GM19463 (cell line): ENCODE measurements around the gene CCDC15.
"Not testable (repeated sequence)": the region's sequence is repeated elsewhere in the genome, so short reads cannot be mapped to it uniquely, and the experiment has no call there.

ENCODE experiments used
- ATAC-seq: cut with Tn5 transposase; IDR thresholded peaks from one replicate; pipeline ENCODE4 v1.9.1; 2021; ENCODE audit warnings: mild to moderate bottlenecking, moderate library complexity; ENCODE audit not compliant: unreplicated experiment

The CCDC15 gene

DNA sequence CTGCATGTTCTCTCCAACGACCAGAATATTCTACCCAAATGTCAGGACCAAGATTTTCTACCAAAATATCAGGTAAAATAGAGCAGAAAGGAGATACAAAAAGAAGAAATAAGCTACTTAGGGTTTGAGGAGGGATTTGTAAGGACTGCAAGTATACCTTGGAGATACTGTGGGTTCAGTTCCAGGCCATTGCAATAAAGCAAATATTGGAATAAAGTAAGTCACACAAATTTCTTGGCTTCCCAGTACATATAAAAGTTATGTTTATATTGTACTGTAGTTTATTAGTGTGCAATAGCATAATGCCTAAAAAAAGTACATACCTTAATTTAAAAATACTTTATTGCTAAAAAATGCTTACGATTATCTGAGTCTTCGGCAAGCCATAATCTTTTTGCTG, 34.1 kb downstream of the CCDC15 start:
- ATAC-seq = no peak

DNA sequence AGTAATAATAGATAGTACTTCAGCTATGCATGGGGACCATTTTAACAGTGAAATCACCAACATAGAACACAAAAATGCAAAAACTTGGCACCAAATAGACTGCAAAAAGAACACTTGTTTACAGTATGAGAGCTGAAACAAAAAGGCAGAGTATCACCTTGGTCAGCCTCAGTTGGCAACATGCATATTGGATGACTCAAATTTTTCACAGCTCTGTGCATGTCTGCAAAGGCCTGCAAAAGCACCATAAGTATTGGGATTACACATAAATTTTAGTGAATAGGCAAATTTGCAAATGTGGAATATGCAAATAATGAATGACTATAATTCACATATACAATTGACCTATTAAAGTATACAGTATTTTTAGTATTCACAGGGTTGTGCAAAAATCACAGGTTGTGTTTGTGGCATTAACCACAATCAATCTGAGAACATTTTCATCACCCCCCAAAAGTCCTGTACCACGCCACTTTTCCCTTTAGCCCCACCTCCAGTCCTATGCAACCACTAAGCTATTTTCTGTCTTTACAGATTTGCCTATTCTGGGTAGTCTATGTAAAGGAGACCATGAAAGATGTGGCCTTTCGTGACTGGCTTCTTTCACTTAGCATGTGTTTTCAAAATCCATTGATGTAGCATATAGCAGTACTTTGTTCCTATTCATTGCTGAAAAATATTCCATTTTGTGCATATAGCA, 47.2 kb downstream of the CCDC15 start:
- ATAC-seq = no peak

DNA sequence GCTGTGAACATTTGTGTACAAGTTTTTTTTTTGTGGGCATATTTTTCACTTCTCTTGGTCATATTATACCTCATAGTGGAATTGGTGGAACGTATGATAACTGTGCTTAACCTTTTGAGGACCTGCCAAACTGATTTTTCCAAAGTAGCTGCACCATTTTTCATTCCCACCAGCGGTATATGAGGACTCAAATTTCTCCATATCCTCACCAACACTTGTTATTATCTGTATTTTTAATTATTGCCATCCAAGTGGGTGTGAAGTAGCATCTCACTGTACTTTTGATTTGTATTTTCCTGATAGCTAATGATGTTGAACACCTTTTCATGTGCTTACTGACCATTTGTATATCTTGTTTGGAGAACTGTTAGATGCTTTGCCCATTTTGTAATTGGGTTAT, 47.8 kb downstream of the CCDC15 start:
- ATAC-seq = no peak

DNA sequence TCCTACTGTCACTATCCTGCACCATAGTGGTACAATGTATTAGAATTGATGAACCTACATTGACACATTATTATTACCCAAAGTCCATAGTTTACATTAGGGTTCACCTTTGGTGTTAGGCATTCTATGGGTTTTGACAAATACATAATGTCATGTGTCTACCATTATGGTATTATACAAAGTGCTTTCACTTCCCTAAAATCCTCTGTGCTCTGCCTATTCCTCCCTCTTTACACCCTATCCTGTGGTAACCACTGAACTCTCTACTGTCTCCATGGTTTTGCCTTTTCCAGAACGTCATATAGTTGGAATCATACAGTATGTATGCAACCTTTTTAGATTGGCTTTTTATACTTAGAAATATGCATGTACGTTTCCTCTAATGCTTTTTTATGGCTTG, 51.5 kb downstream of the CCDC15 start:
- ATAC-seq = no peak

DNA sequence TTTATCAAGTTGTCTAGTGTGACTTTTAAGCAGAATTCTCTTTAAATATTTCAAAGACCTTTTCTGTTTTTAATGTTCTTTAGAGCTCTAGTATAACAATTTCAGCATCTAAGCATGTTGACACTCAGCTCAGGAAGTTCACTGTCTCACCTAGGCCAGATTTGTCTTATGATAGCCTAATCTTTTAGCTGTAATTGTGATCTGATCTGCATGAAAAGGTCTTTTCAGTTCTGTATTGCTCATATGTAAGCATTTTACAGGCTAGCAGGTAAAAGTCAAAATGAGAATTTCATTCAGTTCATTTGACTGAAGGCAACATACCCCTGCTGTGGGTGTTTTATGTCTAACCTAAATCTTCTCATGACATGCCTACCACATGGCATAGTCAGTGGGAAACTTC, 62.4 kb downstream of the CCDC15 start:
- ATAC-seq = no peak

DNA sequence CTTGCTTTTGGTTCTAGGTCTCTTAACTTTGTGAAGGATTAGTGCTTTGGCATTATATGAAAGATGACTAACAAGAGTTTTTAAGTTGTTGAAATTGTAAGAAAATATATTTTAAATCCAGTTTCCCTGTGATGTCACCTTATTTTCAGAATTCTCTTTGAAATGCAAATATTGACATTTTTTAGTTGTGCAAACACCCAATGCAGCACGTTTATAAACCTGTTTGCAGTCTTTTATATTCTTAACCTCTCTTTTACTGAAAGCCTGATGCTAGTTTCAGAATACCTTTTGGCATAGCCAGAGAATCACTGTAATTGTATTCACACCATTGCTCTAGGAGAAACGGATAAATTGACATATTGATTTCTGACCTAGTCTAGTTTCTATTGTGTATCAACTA, 66.3 kb downstream of the CCDC15 start:
- no peak for ATAC-seq

DNA sequence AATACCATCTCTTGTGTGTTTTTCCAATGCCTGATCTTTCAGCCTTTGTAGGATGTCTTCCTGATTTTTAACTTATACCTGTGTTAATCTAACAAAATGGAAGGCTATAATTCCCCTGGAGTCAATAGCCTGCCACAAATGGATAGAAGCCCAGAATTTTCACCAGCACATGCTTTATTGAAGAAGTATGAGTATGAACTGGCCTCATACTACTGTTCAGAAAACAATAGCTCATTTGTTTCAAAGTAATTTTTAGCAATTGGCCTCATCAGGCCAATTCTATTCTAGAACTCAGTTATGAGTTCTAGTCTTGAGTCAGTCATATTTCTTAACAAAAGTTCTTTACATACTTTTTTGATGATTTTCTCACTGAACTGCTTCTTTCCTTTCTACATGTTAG, 68.5 kb downstream of the CCDC15 start:
- ATAC-seq = no peak

DNA sequence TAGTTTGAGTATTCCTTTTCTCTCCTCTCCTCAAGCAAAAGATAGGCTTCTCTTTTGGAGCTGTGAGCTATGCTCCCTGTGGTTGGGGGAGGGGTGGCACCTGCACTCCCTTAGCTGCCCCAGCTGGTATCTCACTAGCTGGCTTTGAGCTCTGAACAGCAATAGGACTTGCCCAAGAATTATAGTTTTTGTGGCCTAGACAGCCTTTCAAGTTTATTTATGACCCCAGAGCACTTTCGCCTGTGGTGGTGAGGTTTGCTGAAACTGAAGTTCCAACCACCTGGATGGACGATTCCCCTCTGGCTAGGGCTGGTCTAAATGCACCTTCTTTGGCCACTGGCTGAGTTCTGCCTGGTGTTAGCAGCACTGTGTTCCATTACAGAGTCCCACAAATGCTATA, 72.0 kb downstream of the CCDC15 start:
- ATAC-seq = no peak

DNA sequence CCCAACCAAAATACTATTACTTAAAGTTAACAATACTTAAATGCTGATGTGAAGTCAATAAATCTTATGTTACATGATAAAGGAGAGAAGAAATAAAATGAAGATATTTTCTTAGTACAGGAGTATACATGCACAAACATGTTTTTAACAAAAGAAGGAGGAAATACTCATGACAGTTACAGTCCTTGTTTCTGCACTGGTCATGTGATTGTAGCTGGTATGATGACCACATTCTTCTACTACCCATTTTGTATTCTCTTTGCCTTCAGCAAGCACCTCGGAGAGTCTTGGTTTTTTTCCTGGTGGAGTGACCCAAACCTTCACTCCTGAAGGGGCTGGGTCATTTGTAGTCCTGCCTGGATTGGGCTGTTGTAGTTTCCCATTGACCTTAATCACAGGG, 75.4 kb downstream of the CCDC15 start:
- not testable (repeated sequence) for ATAC-seq

DNA sequence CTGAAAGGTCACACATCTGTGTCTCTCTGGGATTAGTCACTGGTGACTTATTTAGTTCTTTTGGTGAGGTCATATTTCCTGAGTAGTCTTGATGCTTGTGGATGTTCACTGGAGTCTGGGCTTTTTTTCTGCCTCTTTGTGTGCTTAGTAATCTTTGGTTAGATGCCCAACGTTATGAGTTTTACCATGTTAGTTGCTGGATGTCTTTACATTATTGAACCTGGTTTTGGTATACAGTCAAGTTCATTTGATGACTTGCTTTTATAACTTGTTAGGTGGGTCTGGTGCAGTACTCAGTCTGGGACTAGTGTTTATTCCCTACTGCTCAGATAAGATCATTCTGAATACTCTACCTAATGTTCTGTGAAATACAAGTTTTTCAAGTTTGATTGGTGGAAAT, 82.9 kb downstream of the CCDC15 start:
- no peak for ATAC-seq

DNA sequence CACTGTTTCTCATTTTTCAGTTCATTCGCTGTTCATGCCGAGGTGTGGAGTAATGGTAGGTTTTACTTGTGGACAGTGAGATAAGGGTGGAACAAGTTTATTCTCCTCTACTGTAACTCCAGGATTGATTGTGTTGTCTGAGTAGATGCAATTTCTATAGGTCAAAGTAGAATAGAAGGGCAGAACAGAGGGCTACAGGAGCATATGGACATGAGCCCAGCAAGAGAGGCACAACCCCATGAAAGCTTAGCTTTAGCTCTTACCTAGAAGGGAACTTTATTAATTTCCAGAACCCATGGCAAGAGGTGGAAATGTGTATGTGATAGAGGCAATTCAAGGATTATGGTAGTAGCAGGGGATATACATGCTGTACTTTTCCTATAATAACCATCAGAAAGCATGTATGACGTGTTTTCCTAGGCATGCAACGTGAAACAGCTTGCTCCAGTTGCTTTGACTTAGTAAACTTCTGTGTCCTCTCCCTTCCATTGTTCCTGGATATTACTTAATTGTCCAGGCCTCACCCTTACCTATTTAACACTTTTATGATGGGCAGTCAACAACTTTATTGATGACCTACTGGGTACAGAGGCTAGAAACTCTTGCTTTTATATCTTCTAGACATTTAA, 95.3 kb downstream of the CCDC15 start:
- no peak for ATAC-seq

DNA sequence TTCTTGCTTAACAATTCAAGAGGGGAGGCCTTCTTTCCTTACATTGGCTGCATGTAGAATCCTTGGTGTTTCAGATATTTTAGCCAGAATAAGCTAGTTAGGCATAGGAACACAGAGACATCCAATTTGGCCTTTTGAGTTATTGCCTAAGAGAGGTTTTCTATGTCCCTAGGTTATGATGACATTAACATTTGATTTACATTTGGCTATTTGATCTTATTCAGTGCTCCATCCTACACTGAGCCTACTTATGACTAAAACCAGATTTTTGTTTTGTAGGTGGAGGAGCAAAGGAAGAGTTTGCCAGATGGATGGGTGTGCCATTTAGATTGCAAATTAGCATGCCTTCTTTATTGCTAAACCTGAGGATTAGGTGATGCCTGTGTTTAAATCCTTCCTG, 98.0 kb downstream of the CCDC15 start:
- no peak for ATAC-seq

DNA sequence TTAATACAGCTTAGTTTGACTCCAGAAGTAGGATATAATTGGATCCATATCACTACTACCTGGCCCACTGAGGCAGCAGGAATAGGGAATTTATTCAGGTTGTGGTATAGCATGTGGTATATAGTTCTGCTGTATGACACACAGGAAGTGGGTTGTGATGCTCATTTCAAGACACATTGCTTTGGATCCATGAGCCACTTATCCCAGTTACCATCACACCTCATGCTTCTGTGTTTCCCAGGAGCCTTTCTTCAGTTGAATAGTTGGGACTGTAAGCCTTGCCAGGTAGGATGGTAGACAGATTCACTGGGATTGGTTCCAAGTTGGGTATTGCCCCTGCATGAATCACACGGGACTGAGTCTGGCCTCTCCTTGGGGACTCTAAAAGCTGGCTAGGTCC, 99.2 kb downstream of the CCDC15 start:
- ATAC-seq = no peak

DNA sequence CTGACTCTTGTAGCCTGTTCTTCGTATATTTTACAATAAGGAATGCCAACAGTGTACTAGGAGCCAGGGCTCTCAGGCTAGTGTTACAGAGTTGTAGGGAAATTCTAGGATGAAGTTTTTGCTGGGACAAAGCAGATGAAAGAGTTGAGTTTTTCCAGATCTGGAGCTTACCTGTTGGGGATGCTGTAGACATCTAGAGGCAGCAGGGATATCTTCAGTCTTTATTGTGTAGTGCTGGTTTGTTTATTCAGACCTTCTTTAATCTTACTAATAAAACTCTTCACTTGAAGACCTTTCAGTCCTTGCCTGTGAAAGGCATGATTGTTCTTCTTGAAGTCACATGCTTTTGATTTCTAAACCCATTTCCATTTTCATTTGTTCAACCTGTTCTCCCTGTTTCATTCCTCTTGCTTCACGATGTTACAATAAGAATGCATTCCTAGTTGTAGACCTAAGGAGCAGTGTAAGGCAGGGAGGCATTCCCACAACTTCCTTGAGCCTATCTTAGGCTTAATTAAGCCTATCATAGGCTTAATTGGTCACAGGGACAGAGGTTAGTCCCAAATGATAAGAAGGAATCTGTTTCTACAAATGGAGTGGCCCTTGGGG, 101.2 kb downstream of the CCDC15 start:
- no peak for ATAC-seq

DNA sequence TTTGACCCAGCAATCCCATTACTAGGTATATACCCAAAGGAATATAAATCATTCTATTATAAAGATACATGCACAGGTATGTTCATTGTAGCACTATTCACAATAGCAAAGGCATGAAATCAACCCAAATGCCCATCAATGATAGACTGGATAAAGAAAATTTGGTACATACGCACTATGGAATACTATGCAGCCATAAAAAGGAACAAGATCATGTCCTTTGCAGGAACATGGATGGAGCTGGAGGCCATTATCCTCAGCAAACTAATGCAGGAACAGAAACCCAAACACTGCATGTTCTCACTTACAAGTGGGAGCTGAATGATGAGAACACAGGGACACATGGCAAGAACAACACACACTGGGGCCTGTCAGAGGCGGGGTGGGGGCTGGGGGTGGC, 102.1 kb downstream of the CCDC15 start:
- not testable (repeated sequence) for ATAC-seq

DNA sequence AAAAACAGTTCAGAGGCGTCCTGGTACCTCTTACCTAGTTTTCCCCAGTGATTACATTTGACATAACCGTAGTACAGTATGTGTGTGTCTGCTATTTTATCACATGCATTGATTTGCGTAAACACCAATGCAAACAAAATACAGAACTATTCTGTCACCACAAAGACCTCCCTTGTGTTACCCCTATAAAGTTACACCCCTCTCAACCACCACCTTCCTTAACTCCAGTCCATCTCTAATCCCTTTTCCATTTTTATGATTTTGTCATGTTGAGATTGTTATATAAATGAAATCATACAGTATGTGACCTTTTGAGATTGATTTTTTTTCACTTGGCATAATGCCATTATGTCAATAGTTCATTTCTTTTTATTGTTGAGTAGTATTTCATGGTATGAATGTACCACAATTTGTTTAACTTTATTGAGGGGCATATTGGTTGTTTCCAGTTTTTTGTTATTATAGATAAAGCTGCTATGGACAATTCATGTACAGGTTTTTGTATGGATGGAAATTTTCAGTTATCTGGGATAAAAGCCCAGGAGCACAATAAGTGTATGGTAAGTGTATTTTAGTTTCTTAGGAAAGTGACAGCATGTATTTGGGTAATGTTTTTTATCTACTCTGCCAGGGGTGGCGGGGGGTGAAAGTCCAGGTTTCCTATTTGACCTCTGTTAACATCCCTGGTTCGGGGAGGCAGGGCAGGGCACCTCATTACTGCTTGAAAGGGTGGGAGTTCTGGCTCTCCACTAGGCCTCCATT, 103.1 kb downstream of the CCDC15 start:
- ATAC-seq = no peak

DNA sequence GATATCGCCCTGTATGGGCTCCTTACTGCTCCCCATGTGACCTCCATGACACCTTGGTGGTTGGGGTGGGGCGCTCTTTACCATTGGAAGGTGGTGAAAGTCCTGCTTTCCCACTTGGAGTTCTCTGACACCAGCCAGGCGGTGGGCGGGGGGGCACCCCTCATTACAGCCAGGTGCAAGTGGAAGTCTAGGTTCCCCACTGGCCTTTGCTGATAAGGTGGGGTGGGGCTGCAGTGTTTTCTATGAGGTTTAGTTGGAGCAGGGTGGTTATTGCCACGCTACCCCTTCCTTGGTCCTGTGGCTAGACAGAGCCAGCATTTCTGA, 103.7 kb downstream of the CCDC15 start:
- no peak for ATAC-seq

DNA sequence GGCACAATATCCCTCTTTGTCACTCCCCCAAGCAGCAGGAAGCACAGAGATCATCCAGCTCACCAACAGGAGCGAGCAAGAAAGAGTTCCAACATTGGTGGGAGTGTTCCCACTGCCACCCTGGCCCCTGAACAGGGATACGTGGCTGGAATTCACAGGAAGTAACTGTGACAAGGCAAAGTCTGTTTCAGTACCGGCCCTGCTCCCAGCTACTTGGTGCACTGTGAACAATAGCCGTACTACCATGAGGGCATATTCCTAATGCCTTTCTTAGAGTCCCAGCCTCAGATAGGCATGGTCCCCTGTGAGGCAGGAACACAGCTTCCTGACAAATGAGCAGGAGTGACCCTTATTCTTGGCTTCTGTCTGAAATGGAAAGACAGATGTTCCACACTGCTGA, 107.3 kb downstream of the CCDC15 start:
- no peak for ATAC-seq

DNA sequence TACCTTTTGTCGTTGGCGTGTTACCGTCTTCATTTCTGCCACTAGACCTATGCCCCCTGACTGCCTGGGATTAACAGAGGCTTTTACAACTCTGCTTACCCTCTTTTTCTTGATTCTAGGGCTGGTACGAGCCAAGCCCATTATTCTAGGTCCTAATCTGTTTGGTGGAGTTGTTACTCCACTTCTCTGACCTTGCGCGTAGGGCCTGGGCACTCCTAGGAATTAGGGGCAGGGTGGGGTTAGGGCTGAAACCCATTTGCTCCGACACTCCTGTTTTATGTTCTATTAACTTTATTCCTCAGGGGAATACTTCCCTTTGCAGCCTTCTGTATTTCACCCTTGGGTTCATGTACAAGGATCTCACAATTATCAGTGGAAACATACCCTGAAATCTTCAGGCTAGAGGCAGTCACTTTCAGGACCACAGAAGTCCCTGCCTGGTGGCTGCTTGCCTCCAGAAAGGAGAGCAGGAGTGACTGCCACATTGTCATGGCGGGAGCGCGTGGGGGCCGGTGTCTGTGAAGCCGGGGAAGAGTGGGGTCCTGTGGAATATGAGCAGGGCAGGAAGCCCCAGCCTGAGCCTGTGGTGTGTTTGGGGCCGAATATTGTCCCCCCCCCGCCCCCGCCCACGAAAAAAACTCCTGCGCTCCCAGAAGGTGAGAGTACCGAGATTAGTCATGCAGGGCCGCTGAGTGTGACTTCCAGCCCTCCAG, 108.4 kb downstream of the CCDC15 start:
- ATAC-seq = no peak

DNA sequence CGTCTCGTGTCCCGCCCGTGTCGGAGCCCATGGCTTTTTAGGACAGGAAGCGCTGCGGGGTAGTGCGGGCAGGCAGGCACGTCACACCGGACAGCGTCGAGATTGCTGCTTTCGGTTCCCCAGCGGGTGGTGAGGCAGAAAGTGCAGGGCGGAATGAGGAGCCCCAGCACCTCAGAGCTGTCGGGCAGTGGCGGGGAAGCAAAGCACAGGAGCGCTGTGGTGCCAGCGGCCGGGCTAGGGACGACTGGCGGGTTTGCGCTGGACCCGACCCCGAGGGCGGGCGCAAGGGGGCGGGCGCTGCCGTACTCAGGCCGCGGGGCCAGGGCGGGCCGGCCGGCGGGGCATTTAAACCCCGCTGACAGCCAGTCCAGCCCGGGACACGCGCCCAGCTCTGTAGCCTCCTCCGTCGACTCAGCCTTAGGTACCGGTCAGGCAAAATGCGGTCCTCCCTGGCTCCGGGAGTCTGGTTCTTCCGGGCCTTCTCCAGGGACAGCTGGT, 109.0 kb downstream of the CCDC15 start, which contains the start of gene SLC37A2:
Gene SLC37A2, plus strand, starts transcription at position 375 of the 498 bp plus-strand sequence. Its CDS starts 63 bp downstream, at position 438.
- peak; percentile 84 for ATAC-seq
